Ishikawa (cell line): ENCODE data around the gene DTWD2.

ENCODE experiments used
- CEBPB ChIP-seq: IDR thresholded peaks from 2 replicates; pipeline ENCODE4 v1.6.1; 2012
- CREB1 ChIP-seq: IDR thresholded peaks from 2 replicates; pipeline ENCODE4 v1.6.1; 2012; ENCODE audit warnings: low read depth
- EGR1 ChIP-seq: IDR thresholded peaks from 2 replicates; pipeline ENCODE4 v1.6.1; 2012
- EP300 ChIP-seq: IDR thresholded peaks from 2 replicates; pipeline ENCODE4 v1.6.1; 2012; ENCODE audit warnings: borderline replicate concordance
- FOXM1 ChIP-seq: IDR thresholded peaks from 2 replicates; pipeline ENCODE4 v1.6.1; 2012; ENCODE audit warnings: low read depth, borderline replicate concordance
- MAX ChIP-seq: IDR thresholded peaks from 2 replicates; pipeline ENCODE4 v1.6.1; 2012
- NFIC ChIP-seq: IDR thresholded peaks from 2 replicates; pipeline ENCODE4 v1.6.1; 2012
- RAD21 ChIP-seq: IDR thresholded peaks from 2 replicates; pipeline ENCODE4 v1.6.1; 2012; ENCODE audit warnings: low read depth
- TAF1 ChIP-seq: IDR thresholded peaks from 2 replicates; pipeline ENCODE4 v1.6.1; 2012; ENCODE audit warnings: low read depth, mild to moderate bottlenecking
- TCF12 ChIP-seq: IDR thresholded peaks from 2 replicates; pipeline ENCODE4 v1.6.1; 2012; ENCODE audit warnings: low read depth
- TEAD4 ChIP-seq: IDR thresholded peaks from 2 replicates; pipeline ENCODE4 v1.6.1; 2012
- YY1 ChIP-seq: IDR thresholded peaks from 2 replicates; pipeline ENCODE4 v1.6.1; 2012; ENCODE audit warnings: low read depth
- ZBTB7A ChIP-seq: IDR thresholded peaks from 2 replicates; pipeline ENCODE4 v1.6.1; 2012; ENCODE audit warnings: low read depth
- TF ChIP-seq, protein P1 (sequence below): IDR thresholded peaks from 2 replicates; pipeline ENCODE4 v1.6.1; 2012
- TF ChIP-seq, protein P2 (sequence below): IDR thresholded peaks from 2 replicates; pipeline ENCODE4 v1.6.1; 2012; ENCODE audit warnings: low read depth, mild to moderate bottlenecking

DTWD2 gene

DNA sequence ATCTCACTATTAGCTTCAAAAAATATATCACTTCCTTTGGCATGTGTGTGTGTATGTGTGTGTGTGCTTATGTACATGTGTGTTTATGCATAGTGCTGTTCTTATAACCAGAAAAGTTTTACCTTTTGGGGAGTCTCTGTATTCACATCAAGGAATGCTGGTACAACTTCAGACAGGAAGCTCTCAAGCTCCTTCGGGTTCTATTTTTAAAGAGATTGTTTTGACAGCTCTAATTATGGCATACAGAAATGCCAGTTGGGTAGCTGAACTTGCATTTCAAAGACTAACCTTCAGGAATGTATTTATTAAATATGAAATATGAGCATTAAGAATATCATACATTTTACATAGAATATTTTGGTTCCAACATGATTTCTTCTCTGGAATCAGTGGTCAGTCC, 163.1 kb downstream of the DTWD2 start:
- TF ChIP-seq NFIC, result no peak
- no peak for TF ChIP-seq MAX
- no peak for TF ChIP-seq TCF12
- no peak for TF ChIP-seq EGR1
- TF ChIP-seq, protein P1, sequence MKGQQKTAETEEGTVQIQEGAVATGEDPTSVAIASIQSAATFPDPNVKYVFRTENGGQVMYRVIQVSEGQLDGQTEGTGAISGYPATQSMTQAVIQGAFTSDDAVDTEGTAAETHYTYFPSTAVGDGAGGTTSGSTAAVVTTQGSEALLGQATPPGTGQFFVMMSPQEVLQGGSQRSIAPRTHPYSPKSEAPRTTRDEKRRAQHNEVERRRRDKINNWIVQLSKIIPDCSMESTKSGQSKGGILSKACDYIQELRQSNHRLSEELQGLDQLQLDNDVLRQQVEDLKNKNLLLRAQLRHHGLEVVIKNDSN, result no peak
- TF ChIP-seq CEBPB, result no peak
- TF ChIP-seq CREB1, result no peak
- no peak for TF ChIP-seq TAF1
- no peak for TF ChIP-seq FOXM1

- no peak for TF ChIP-seq ZBTB7A
- TF ChIP-seq YY1, result no peak
- TF ChIP-seq TEAD4, result no peak
- no peak for TF ChIP-seq EP300
- no peak for TF ChIP-seq FOXM1
- TF ChIP-seq CREB1, result no peak
Measured at GRCh38 chr5:118818604-118819003, 169.7 kb downstream of the DTWD2 start.

GRCh38 chr5:118808441-118808840, 179.9 kb downstream of the DTWD2 start:
- TF ChIP-seq MAX (no peak), CREB1 (no peak), CEBPB (no peak), RAD21 (no peak), TEAD4 (no peak), TCF12 (no peak), NFIC (no peak), ZBTB7A (no peak), FOXM1 (no peak)
- TF ChIP-seq, protein P2, sequence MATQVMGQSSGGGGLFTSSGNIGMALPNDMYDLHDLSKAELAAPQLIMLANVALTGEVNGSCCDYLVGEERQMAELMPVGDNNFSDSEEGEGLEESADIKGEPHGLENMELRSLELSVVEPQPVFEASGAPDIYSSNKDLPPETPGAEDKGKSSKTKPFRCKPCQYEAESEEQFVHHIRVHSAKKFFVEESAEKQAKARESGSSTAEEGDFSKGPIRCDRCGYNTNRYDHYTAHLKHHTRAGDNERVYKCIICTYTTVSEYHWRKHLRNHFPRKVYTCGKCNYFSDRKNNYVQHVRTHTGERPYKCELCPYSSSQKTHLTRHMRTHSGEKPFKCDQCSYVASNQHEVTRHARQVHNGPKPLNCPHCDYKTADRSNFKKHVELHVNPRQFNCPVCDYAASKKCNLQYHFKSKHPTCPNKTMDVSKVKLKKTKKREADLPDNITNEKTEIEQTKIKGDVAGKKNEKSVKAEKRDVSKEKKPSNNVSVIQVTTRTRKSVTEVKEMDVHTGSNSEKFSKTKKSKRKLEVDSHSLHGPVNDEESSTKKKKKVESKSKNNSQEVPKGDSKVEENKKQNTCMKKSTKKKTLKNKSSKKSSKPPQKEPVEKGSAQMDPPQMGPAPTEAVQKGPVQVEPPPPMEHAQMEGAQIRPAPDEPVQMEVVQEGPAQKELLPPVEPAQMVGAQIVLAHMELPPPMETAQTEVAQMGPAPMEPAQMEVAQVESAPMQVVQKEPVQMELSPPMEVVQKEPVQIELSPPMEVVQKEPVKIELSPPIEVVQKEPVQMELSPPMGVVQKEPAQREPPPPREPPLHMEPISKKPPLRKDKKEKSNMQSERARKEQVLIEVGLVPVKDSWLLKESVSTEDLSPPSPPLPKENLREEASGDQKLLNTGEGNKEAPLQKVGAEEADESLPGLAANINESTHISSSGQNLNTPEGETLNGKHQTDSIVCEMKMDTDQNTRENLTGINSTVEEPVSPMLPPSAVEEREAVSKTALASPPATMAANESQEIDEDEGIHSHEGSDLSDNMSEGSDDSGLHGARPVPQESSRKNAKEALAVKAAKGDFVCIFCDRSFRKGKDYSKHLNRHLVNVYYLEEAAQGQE, result no peak

GRCh38 chr5:118806571-118806970, 181.8 kb downstream of the DTWD2 start:
- TF ChIP-seq RAD21 (no peak), CEBPB (no peak), TAF1 (no peak), FOXM1 (no peak), MAX (no peak), ZBTB7A (no peak), TEAD4 (no peak), NFIC (no peak), EP300 (no peak), TCF12 (no peak), EGR1 (no peak), CREB1 (no peak), YY1 (no peak)
- TF ChIP-seq, protein P1, result no peak
- TF ChIP-seq, protein P2, result no peak

GRCh38 chr5:118802335-118802734, 186.0 kb downstream of the DTWD2 start:
- TF ChIP-seq NFIC (no peak), EGR1 (no peak), MAX (no peak), EP300 (no peak), YY1 (no peak), TCF12 (no peak), ZBTB7A (no peak), CREB1 (no peak), FOXM1 (no peak)
- TF ChIP-seq, protein P1, result no peak
